HCT116 (cell line): ENCODE results near the gene RIMBP2. TPM values are rescaled to one million over a fixed set of nuclear protein-coding genes. Genes with fewer than 3 reads are reported as not detected.

Experiments used
- ATAC-seq: fragments of 200-7000 bp; cut with Tn5 transposase; 2 replicates; pipeline ENCODE4 v1.9.1; 2020; ENCODE audit warnings: mild to moderate bottlenecking, moderate library complexity
- BruUV-seq: library from RNA; stranded (reverse); fragments of 400-500 nt; replicated peaks from 2 replicates; lab custom pipeline; 2021; lab: Mats Ljungman, UMichigan
- CTCF ChIA-PET: fragments of 300-600 bp; sonication (Branson Sonifier 250); formaldehyde crosslinking; loops from one replicate; lab custom pipeline; 2021; ENCODE audit warnings: antibody characterized with exemption; lab: Charles Lee
- POLR2A ChIA-PET: fragments of 300-600, 350-600 bp; sonication (Branson Sonifier 250); formaldehyde crosslinking; loops from one replicate; lab custom pipeline; 2021; ENCODE audit warnings: antibody characterized with exemption; lab: Charles Lee
- RAD21 ChIA-PET, 2 experiments: fragments of 300-600 bp; sonication (Branson Sonifier 250); formaldehyde crosslinking; loops; one replicate each; lab custom pipeline; 2023; ENCODE audit warnings: low total read pairs in 2 of 2; ENCODE audit not compliant: uncharacterized antibody in 2 of 2, unreplicated experiment in 2 of 2, low non-redundant PET in 1 of 2; lab: Charles Lee
- DNase-seq: peaks from one replicate; pipeline ENCODE4 v3.0.0-alpha.2; 2010; ENCODE audit warnings: low read depth, low spot score
- H2AFZ ChIP-seq: fragments of 200-600 bp; shearing (Covaris generic), sonication (generic); 2 replicates; pipeline ENCODE4 v1.6.1; 2017; ENCODE audit warnings: low read depth, mixed run types, mixed read lengths, antibody characterized with exemption, low read length; ENCODE audit not compliant: poor library complexity, severe bottlenecking
- H3K27ac ChIP-seq: 2 replicates; pipeline ENCODE4 v1.5.1; 2012; ENCODE audit warnings: low read depth, low read length
- H3K27me3 ChIP-seq: fragments of 200-600 bp; sonication (generic); 2 replicates; pipeline ENCODE4 v1.6.1; 2016; ENCODE audit warnings: mixed run types, low read length, mixed read lengths; ENCODE audit not compliant: insufficient read depth
- H3K36me3 ChIP-seq, 2 experiments: fragments of 200-500 bp in 1 of 2; fragments of 200-600 bp in 1 of 2; sonication (Bioruptor generic) in 1 of 2; sonication (generic) in 1 of 2; 2 replicates each; pipeline versions ENCODE4 v1.5.1 to v1.6.1; 2014 to 2016; ENCODE audit warnings: low read length in 2 of 2, inconsistent platforms in 1 of 2, mixed read lengths in 1 of 2, mixed run types in 1 of 2; ENCODE audit not compliant: insufficient read depth in 2 of 2, control insufficient read depth in 1 of 2
- H3K4me1 ChIP-seq, 2 experiments: fragments of 200-600 bp in 1 of 2; sonication (generic) in 1 of 2; 2 replicates each; pipeline versions ENCODE4 v1.5.1 to v1.6.1; 2012 to 2017; ENCODE audit warnings: low read length in 2 of 2, inconsistent platforms in 1 of 2, mild to moderate bottlenecking in 1 of 2, mixed read lengths in 1 of 2, mixed run types in 1 of 2, moderate library complexity in 1 of 2; ENCODE audit not compliant: insufficient read depth in 2 of 2, control insufficient read depth in 1 of 2
- H3K4me2 ChIP-seq: fragments of 200-600 bp; sonication (generic); 2 replicates; pipeline ENCODE4 v1.6.1; 2017; ENCODE audit warnings: mixed run types, low read length, mixed read lengths
- H3K4me3 ChIP-seq, 2 experiments: fragments of 200-600 bp in 1 of 2; sonication (generic) in 1 of 2; replicated peaks in 1 of 2; 2 replicates each; pipeline ENCODE4 v1.5.1; 2011 to 2016; ENCODE audit warnings: low read length in 2 of 2, control low read depth in 1 of 2, low read depth in 1 of 2, mild to moderate bottlenecking in 1 of 2, mixed read lengths in 1 of 2, mixed run types in 1 of 2
- H3K79me2 ChIP-seq: fragments of 200-600 bp; sonication (generic); 2 replicates; pipeline ENCODE4 v1.6.1; 2017; ENCODE audit warnings: mild to moderate bottlenecking, mixed run types, low read length, moderate library complexity, mixed read lengths; ENCODE audit not compliant: insufficient read depth
- H3K9ac ChIP-seq: fragments of 200-600 bp; sonication (generic); 2 replicates; pipeline ENCODE4 v1.6.1; 2016; ENCODE audit warnings: low read length, mixed read lengths
- H3K9me2 ChIP-seq: fragments of 200-600 bp; sonication (generic), shearing (Covaris generic); 2 replicates; pipeline ENCODE4 v1.6.1; 2017; ENCODE audit warnings: mixed run types, mild to moderate bottlenecking, moderate library complexity; ENCODE audit not compliant: insufficient read depth
- H3K9me3 ChIP-seq, 2 experiments: fragments of 200-500 bp in 1 of 2; fragments of 200-600 bp in 1 of 2; sonication (Bioruptor generic) in 1 of 2; sonication (generic) in 1 of 2; 2 replicates each; pipeline ENCODE4 v1.6.1; 2014 to 2017; ENCODE audit warnings: low read length in 2 of 2, mixed read lengths in 2 of 2, inconsistent platforms in 1 of 2, low read depth in 1 of 2, mild to moderate bottlenecking in 1 of 2, mixed run types in 1 of 2, moderate library complexity in 1 of 2; ENCODE audit not compliant: control insufficient read depth in 1 of 2, insufficient read depth in 1 of 2
- H4K20me1 ChIP-seq: fragments of 200-600 bp; sonication (generic), shearing (Covaris generic); 2 replicates; pipeline ENCODE4 v1.6.1; 2017; ENCODE audit warnings: mixed run types, mild to moderate bottlenecking, moderate library complexity; ENCODE audit not compliant: insufficient read depth
- CBX3 ChIP-seq: IDR thresholded peaks from 2 replicates; pipeline ENCODE4 v1.6.1; 2012; ENCODE audit warnings: low read depth
- CEBPB ChIP-seq: IDR thresholded peaks from 2 replicates; pipeline ENCODE4 v1.6.1; 2012; ENCODE audit warnings: low read depth
- EGR1 ChIP-seq: IDR thresholded peaks from 2 replicates; pipeline ENCODE4 v1.6.1; 2012; ENCODE audit warnings: low read depth
- EZH2 ChIP-seq: fragments of 200-600 bp; sonication (generic); IDR thresholded peaks from 2 replicates; pipeline ENCODE4 v1.6.1; 2017; ENCODE audit warnings: antibody characterized with exemption, mixed run types
- EZH2phosphoT487 ChIP-seq: fragments of 200-600 bp; IDR thresholded peaks from 2 replicates; pipeline ENCODE4 v1.6.1; 2018; ENCODE audit warnings: antibody characterized with exemption, borderline replicate concordance
- JUND ChIP-seq: IDR thresholded peaks from 2 replicates; pipeline ENCODE4 v1.6.1; 2012
- POLR2AphosphoS5 ChIP-seq: IDR thresholded peaks from 2 replicates; pipeline ENCODE4 v1.6.1; 2011; ENCODE audit warnings: mild to moderate bottlenecking, low read depth, low read length, moderate library complexity
- RAD21 ChIP-seq: IDR thresholded peaks from 2 replicates; pipeline ENCODE4 v1.6.1; 2012; ENCODE audit warnings: low read depth, mild to moderate bottlenecking
- SIN3A ChIP-seq: IDR thresholded peaks from 2 replicates; pipeline ENCODE4 v1.6.1; 2012; ENCODE audit warnings: low read depth
- SP1 ChIP-seq: IDR thresholded peaks from 2 replicates; pipeline ENCODE4 v1.6.1; 2012; ENCODE audit warnings: low read depth
- SRF ChIP-seq: IDR thresholded peaks from 2 replicates; pipeline ENCODE4 v1.6.1; 2012; ENCODE audit warnings: low read depth
- TCF7L2 ChIP-seq: IDR thresholded peaks from 2 replicates; pipeline ENCODE4 v1.7.0; 2011; ENCODE audit warnings: borderline replicate concordance, inconsistent platforms; ENCODE audit not compliant: insufficient read depth, insufficient read length; ENCODE audit errors: extremely low read depth
- ZFX ChIP-seq: fragments of 450-650 bp; IDR thresholded peaks from 2 replicates; pipeline ENCODE4 v1.6.1; 2017
- ZNF274 ChIP-seq: fragments of 200-500 bp; sonication (Bioruptor generic); IDR thresholded peaks from 2 replicates; pipeline ENCODE4 v1.6.1; 2014; ENCODE audit warnings: mild to moderate bottlenecking, low read depth, low read length, inconsistent platforms
- intact Hi-C: fragments of 100-400 bp; cut with micrococcal nuclease; formaldehyde crosslinking; loops from 2 replicates; pipeline ENCODE4 v1.10.0; 2022
- total RNA-seq: library from RNA; stranded (reverse); gene quantifications from one replicate; pipeline ENCODE4 v1.2.1, GENCODE V29; 2021; ENCODE audit not compliant: unreplicated experiment
- TF ChIP-seq, protein P1 (sequence below): IDR thresholded peaks from 2 replicates; pipeline ENCODE4 v1.6.1; 2012
- TF ChIP-seq, protein P2 (sequence below), 3 experiments: fragments of 200-600 bp in 1 of 3; sonication (generic) in 1 of 3; IDR thresholded peaks in 2 of 3; conservative IDR thresholded peaks in 1 of 3; 2 replicates each; pipeline ENCODE4 v1.5.1; 2012 to 2017; ENCODE audit warnings: low read depth in 2 of 3, low read length in 2 of 3, antibody characterized with exemption in 1 of 3, borderline replicate concordance in 1 of 3, control low read depth in 1 of 3, mild to moderate bottlenecking in 1 of 3, mixed read lengths in 1 of 3, mixed run types in 1 of 3, moderate library complexity in 1 of 3; ENCODE audit not compliant: insufficient read depth in 1 of 3
- TF ChIP-seq, protein P3 (sequence below): IDR thresholded peaks from 2 replicates; pipeline ENCODE4 v1.6.1; 2011; ENCODE audit warnings: mild to moderate bottlenecking, low read length, moderate library complexity; ENCODE audit not compliant: insufficient replicate concordance; ENCODE audit errors: extremely low read depth
- TF ChIP-seq, protein P4 (sequence below): IDR thresholded peaks from 2 replicates; pipeline ENCODE4 v1.6.1; 2012

Gene RIMBP2
- total RNA-seq, 1 experiment from 2014 or later = not detected

DNA sequence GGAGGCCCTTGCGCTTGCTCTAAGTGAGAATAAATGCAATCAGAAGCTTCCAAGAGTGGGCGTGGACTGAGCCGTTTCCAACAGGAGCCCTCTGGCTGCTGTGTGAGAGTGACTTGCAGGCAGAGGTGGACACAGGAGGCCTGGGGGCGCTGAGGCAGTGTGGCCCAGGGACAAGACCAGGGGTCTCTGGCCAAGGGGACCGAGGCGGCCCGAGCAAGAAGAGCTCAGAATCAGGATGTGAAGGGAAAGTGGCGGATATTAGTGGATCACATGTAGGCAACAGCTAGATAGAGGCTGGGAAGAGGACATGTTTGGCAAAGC lies 8.6 kb downstream of the RIMBP2 start:
- Histone ChIP-seq H4K20me1 (no peaks in the 10 kb centered on the region), H3K36me3 (no peaks in the 10 kb centered on the region), H3K27me3 (0 out of 2 replicates have a peak, but pooled peaks cover 1% of the 10 kb centered on the region), H3K4me3 (no peak overlapping the region), H3K79me2 (no peaks in the 10 kb centered on the region), H3K9ac (no peak overlapping the region), H3K4me2 (no peak overlapping the region), H3K9me3 (no peaks in the 10 kb centered on the region), H3K27ac (no peak overlapping the region), H2AFZ (no peak overlapping the region)
- RAD21 ChIA-PET = no interaction called here
- POLR2A ChIA-PET = no interaction called here
- intact Hi-C loops = no loop called here
- DNase-seq = no peak
- no peak for TF ChIP-seq SIN3A
- no peak for TF ChIP-seq JUND
- TF ChIP-seq CBX3 = no peak
- TF ChIP-seq, protein P1, sequence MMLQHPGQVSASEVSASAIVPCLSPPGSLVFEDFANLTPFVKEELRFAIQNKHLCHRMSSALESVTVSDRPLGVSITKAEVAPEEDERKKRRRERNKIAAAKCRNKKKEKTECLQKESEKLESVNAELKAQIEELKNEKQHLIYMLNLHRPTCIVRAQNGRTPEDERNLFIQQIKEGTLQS = no peak
- TF ChIP-seq EZH2 = no peak
- no peak for TF ChIP-seq ZFX
- TF ChIP-seq, protein P2, sequence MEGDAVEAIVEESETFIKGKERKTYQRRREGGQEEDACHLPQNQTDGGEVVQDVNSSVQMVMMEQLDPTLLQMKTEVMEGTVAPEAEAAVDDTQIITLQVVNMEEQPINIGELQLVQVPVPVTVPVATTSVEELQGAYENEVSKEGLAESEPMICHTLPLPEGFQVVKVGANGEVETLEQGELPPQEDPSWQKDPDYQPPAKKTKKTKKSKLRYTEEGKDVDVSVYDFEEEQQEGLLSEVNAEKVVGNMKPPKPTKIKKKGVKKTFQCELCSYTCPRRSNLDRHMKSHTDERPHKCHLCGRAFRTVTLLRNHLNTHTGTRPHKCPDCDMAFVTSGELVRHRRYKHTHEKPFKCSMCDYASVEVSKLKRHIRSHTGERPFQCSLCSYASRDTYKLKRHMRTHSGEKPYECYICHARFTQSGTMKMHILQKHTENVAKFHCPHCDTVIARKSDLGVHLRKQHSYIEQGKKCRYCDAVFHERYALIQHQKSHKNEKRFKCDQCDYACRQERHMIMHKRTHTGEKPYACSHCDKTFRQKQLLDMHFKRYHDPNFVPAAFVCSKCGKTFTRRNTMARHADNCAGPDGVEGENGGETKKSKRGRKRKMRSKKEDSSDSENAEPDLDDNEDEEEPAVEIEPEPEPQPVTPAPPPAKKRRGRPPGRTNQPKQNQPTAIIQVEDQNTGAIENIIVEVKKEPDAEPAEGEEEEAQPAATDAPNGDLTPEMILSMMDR (IDR thresholded peaks at IDR 0.05 in 2 of 3, conservative IDR thresholded peaks at IDR 0.05 in 1 of 3; ENCODE audit: borderline replicate concordance in 1 of 3, insufficient read depth in 1 of 3, low read depth in 2 of 3, low read length in 2 of 3) = no peak
- TF ChIP-seq, protein P3, sequence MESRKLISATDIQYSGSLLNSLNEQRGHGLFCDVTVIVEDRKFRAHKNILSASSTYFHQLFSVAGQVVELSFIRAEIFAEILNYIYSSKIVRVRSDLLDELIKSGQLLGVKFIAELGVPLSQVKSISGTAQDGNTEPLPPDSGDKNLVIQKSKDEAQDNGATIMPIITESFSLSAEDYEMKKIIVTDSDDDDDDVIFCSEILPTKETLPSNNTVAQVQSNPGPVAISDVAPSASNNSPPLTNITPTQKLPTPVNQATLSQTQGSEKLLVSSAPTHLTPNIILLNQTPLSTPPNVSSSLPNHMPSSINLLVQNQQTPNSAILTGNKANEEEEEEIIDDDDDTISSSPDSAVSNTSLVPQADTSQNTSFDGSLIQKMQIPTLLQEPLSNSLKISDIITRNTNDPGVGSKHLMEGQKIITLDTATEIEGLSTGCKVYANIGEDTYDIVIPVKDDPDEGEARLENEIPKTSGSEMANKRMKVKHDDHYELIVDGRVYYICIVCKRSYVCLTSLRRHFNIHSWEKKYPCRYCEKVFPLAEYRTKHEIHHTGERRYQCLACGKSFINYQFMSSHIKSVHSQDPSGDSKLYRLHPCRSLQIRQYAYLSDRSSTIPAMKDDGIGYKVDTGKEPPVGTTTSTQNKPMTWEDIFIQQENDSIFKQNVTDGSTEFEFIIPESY = no peak
- no peak for TF ChIP-seq ZNF274
- TF ChIP-seq, protein P4, sequence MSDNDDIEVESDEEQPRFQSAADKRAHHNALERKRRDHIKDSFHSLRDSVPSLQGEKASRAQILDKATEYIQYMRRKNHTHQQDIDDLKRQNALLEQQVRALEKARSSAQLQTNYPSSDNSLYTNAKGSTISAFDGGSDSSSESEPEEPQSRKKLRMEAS = no peak
- no peak for TF ChIP-seq TCF7L2
- TF ChIP-seq RAD21 = no peak
- TF ChIP-seq SRF = no peak
- TF ChIP-seq EZH2phosphoT487 = no peak
- TF ChIP-seq CEBPB = no peak
- TF ChIP-seq POLR2AphosphoS5 = no peak
- TF ChIP-seq SP1 = no peak
- no peak for TF ChIP-seq EGR1
- TF ChIP-seq, all 23 proteins: peak for 0
- ATAC-seq = no peak
- Histone ChIP-seq H3K9me2 (no peaks in the 10 kb centered on the region), H3K4me1 (no peaks in the 10 kb centered on the region)
- BruUV-seq = no TSS peak
- CTCF ChIA-PET = no interaction called here
